SK-N-SH treated with all-trans-retinoic acid at 6 μM for 48 hours (cell line): Measurements from ENCODE around the gene HDGFL3.
"Not testable (repeated sequence)": the region's sequence is repeated elsewhere in the genome, so short reads cannot be mapped to it uniquely, and the experiment has no call there.

ENCODE experiments used
- ATAC-seq: fragments of 200-7000 bp; cut with Tn5 transposase; 3 replicates; pipeline ENCODE4 v1.9.1; 2020; ENCODE audit warnings: mild to moderate bottlenecking, moderate library complexity
- ARNTL ChIP-seq: fragments of 450-650 bp; formaldehyde crosslinking; IDR thresholded peaks from 2 replicates; pipeline ENCODE4 v1.5.0; 2020; ENCODE audit warnings: low read depth, mild to moderate bottlenecking, moderate library complexity, borderline replicate concordance
- BACH2 ChIP-seq: fragments of 250-450 bp; sonication (Bioruptor Pico); IDR thresholded peaks from 2 replicates; pipeline ENCODE4 v1.9.0; 2021; ENCODE audit warnings: mild to moderate bottlenecking, borderline replicate concordance
- CSDC2 ChIP-seq: fragments of 250-450 bp; sonication (Bioruptor Pico); IDR thresholded peaks from 2 replicates; pipeline ENCODE4 v1.5.0; 2020; ENCODE audit warnings: mild to moderate bottlenecking, moderate library complexity
- ESRRG ChIP-seq: fragments of 250-450 bp; sonication (Bioruptor Pico); IDR thresholded peaks from 2 replicates; pipeline ENCODE4 v1.6.1; 2021; ENCODE audit warnings: mild to moderate bottlenecking
- GLIS3 ChIP-seq: fragments of 250-450 bp; sonication (Bioruptor Pico); IDR thresholded peaks from 2 replicates; pipeline ENCODE4 v1.5.0; 2020; ENCODE audit warnings: mild to moderate bottlenecking, moderate library complexity
- ISL1 ChIP-seq: fragments of 250-450 bp; sonication (Bioruptor Pico); IDR thresholded peaks from 2 replicates; pipeline ENCODE4 v2.1.2; 2022; ENCODE audit warnings: mild to moderate bottlenecking, moderate library complexity
- OSR1 ChIP-seq: fragments of 250-450 bp; sonication (Bioruptor Pico); IDR thresholded peaks from 2 replicates; pipeline ENCODE4 v1.8.0; 2022; ENCODE audit warnings: moderate library complexity, mild to moderate bottlenecking, inconsistent platforms
- PPARA ChIP-seq: fragments of 250-450 bp; sonication (Bioruptor Pico); IDR thresholded peaks from 2 replicates; pipeline ENCODE4 v1.5.0; 2020; ENCODE audit warnings: mild to moderate bottlenecking, borderline replicate concordance
- SNAI2 ChIP-seq: fragments of 250-450 bp; sonication (Bioruptor Pico); IDR thresholded peaks from 2 replicates; pipeline ENCODE4 v1.5.0; 2020; ENCODE audit warnings: mild to moderate bottlenecking, moderate library complexity
- TOX ChIP-seq: fragments of 250-450 bp; sonication (Bioruptor Pico); IDR thresholded peaks from 2 replicates; pipeline ENCODE4 v1.8.0; 2021; ENCODE audit warnings: mild to moderate bottlenecking, moderate library complexity, borderline replicate concordance
- ZFP3 ChIP-seq: fragments of 250-450 bp; sonication (Bioruptor Pico); IDR thresholded peaks from 2 replicates; pipeline ENCODE4 v1.5.0; 2020; ENCODE audit warnings: mild to moderate bottlenecking, moderate library complexity
- ZFP30 ChIP-seq: fragments of 450-650 bp; formaldehyde crosslinking; IDR thresholded peaks from 2 replicates; pipeline ENCODE4 v1.5.0; 2022; ENCODE audit warnings: mild to moderate bottlenecking, moderate library complexity
- ZNF565 ChIP-seq: fragments of 450-650 bp; formaldehyde crosslinking; conservative IDR thresholded peaks from 2 replicates; pipeline ENCODE4 v1.5.0; 2020; ENCODE audit warnings: low read depth, mild to moderate bottlenecking, moderate library complexity
- ZNF70 ChIP-seq: fragments of 450-650 bp; formaldehyde crosslinking; IDR thresholded peaks from 2 replicates; pipeline ENCODE4 v1.5.0; 2020; ENCODE audit warnings: mild to moderate bottlenecking, moderate library complexity
- ZNF8 ChIP-seq: fragments of 450-650 bp; formaldehyde crosslinking; IDR thresholded peaks from 2 replicates; pipeline ENCODE4 v1.5.0; 2020; ENCODE audit warnings: mild to moderate bottlenecking, moderate library complexity
- TF ChIP-seq, protein P1 (sequence below): fragments of 250-450 bp; sonication (Bioruptor Pico); IDR thresholded peaks from 2 replicates; pipeline ENCODE4 v1.5.1; 2021; ENCODE audit warnings: mild to moderate bottlenecking, moderate library complexity
- TF ChIP-seq, protein P2 (sequence below): fragments of 250-450 bp; sonication (Bioruptor Pico); IDR thresholded peaks from 2 replicates; pipeline ENCODE4 v1.5.1; 2020; ENCODE audit warnings: low read depth, mild to moderate bottlenecking, moderate library complexity
- TF ChIP-seq, protein P3 (sequence below): fragments of 250-450 bp; sonication (Bioruptor Pico); IDR thresholded peaks from 2 replicates; pipeline ENCODE4 v1.5.0; 2020; ENCODE audit warnings: mild to moderate bottlenecking, moderate library complexity
- TF ChIP-seq, protein P4 (sequence below): fragments of 250-450 bp; sonication (Bioruptor Pico); IDR thresholded peaks from 2 replicates; pipeline ENCODE4 v1.8.0; 2020; ENCODE audit warnings: mild to moderate bottlenecking, moderate library complexity, borderline replicate concordance
- TF ChIP-seq, protein P5 (sequence below): fragments of 250-450 bp; sonication (Bioruptor Pico); IDR thresholded peaks from 2 replicates; pipeline ENCODE4 v1.8.0; 2021; ENCODE audit warnings: low read depth, mild to moderate bottlenecking, moderate library complexity, borderline replicate concordance

HDGFL3 gene

DNA sequence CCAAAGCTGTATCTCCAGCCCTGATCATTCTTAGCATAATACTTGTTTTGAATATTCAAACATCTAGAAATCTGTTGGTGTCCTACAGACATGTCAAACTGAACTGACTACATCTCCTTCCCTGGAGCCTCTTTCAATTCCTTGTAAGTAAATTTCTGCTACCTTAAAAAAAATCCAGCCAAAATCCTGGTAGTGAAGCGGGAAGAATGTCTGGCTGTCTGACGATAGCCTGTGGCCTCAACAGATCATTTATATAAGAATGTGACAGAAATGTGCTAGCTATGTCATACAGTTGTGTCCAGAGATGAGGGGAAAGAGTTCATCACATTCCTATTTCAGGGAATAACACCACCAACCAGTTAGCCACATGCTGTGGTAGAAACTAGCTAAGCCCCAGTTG, 118.7 kb downstream of the HDGFL3 start:
- ATAC-seq, result no peak
- no peak for TF ChIP-seq BACH2
- TF ChIP-seq, protein P1, sequence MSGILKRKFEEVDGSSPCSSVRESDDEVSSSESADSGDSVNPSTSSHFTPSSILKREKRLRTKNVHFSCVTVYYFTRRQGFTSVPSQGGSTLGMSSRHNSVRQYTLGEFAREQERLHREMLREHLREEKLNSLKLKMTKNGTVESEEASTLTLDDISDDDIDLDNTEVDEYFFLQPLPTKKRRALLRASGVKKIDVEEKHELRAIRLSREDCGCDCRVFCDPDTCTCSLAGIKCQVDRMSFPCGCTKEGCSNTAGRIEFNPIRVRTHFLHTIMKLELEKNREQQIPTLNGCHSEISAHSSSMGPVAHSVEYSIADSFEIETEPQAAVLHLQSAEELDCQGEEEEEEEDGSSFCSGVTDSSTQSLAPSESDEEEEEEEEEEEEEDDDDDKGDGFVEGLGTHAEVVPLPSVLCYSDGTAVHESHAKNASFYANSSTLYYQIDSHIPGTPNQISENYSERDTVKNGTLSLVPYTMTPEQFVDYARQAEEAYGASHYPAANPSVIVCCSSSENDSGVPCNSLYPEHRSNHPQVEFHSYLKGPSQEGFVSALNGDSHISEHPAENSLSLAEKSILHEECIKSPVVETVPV (CRISPR knock-in tag), result no peak
- TF ChIP-seq, protein P2, sequence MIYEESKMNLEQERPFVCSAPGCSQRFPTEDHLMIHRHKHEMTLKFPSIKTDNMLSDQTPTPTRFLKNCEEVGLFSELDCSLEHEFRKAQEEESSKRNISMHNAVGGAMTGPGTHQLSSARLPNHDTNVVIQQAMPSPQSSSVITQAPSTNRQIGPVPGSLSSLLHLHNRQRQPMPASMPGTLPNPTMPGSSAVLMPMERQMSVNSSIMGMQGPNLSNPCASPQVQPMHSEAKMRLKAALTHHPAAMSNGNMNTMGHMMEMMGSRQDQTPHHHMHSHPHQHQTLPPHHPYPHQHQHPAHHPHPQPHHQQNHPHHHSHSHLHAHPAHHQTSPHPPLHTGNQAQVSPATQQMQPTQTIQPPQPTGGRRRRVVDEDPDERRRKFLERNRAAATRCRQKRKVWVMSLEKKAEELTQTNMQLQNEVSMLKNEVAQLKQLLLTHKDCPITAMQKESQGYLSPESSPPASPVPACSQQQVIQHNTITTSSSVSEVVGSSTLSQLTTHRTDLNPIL (CRISPR knock-in tag), result no peak
- TF ChIP-seq, protein P3, sequence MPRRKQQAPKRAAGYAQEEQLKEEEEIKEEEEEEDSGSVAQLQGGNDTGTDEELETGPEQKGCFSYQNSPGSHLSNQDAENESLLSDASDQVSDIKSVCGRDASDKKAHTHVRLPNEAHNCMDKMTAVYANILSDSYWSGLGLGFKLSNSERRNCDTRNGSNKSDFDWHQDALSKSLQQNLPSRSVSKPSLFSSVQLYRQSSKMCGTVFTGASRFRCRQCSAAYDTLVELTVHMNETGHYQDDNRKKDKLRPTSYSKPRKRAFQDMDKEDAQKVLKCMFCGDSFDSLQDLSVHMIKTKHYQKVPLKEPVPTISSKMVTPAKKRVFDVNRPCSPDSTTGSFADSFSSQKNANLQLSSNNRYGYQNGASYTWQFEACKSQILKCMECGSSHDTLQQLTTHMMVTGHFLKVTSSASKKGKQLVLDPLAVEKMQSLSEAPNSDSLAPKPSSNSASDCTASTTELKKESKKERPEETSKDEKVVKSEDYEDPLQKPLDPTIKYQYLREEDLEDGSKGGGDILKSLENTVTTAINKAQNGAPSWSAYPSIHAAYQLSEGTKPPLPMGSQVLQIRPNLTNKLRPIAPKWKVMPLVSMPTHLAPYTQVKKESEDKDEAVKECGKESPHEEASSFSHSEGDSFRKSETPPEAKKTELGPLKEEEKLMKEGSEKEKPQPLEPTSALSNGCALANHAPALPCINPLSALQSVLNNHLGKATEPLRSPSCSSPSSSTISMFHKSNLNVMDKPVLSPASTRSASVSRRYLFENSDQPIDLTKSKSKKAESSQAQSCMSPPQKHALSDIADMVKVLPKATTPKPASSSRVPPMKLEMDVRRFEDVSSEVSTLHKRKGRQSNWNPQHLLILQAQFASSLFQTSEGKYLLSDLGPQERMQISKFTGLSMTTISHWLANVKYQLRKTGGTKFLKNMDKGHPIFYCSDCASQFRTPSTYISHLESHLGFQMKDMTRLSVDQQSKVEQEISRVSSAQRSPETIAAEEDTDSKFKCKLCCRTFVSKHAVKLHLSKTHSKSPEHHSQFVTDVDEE (CRISPR knock-in tag), result no peak
- no peak for TF ChIP-seq ZFP3 (CRISPR knock-in tag)
- TF ChIP-seq SNAI2 (CRISPR knock-in tag), result no peak
- TF ChIP-seq ISL1, result no peak
- TF ChIP-seq, protein P4, sequence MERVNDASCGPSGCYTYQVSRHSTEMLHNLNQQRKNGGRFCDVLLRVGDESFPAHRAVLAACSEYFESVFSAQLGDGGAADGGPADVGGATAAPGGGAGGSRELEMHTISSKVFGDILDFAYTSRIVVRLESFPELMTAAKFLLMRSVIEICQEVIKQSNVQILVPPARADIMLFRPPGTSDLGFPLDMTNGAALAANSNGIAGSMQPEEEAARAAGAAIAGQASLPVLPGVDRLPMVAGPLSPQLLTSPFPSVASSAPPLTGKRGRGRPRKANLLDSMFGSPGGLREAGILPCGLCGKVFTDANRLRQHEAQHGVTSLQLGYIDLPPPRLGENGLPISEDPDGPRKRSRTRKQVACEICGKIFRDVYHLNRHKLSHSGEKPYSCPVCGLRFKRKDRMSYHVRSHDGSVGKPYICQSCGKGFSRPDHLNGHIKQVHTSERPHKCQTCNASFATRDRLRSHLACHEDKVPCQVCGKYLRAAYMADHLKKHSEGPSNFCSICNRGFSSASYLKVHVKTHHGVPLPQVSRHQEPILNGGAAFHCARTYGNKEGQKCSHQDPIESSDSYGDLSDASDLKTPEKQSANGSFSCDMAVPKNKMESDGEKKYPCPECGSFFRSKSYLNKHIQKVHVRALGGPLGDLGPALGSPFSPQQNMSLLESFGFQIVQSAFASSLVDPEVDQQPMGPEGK (CRISPR knock-in tag), result no peak
- TF ChIP-seq ZNF70 (CRISPR knock-in tag), result no peak
- no peak for TF ChIP-seq ZNF8 (CRISPR knock-in tag)
- TF ChIP-seq OSR1 (CRISPR knock-in tag), result no peak
- TF ChIP-seq TOX, result no peak
- no peak for TF ChIP-seq ARNTL
- no peak for TF ChIP-seq CSDC2 (CRISPR knock-in tag)
- TF ChIP-seq ESRRG, result no peak
- TF ChIP-seq PPARA (CRISPR knock-in tag), result no peak
- no peak for TF ChIP-seq ZFP30 (CRISPR knock-in tag)

DNA sequence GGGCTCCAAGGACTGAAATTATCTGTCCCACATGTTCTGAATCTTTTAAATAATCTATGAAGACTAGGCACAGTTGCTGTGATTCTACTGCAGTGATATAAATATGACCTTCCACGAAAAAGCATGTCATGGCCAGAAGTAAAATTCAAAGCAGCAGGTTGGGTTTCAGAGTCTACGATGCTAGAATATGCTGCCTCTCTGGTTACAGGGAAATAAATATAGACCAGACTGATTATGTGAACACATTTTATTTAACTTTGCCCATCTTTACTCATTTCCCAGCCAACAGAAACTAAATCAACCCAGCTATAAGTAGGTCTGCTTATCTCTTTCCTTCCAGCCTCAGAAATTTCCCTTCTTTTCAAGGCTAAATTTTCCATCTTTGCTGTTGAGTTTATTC, 120.0 kb downstream of the HDGFL3 start:
- TF ChIP-seq, protein P3 (CRISPR knock-in tag), result no peak
- TF ChIP-seq GLIS3 (CRISPR knock-in tag) (no peak), PPARA (CRISPR knock-in tag) (no peak), ZNF565 (CRISPR knock-in tag) (no peak)
- TF ChIP-seq, protein P5, sequence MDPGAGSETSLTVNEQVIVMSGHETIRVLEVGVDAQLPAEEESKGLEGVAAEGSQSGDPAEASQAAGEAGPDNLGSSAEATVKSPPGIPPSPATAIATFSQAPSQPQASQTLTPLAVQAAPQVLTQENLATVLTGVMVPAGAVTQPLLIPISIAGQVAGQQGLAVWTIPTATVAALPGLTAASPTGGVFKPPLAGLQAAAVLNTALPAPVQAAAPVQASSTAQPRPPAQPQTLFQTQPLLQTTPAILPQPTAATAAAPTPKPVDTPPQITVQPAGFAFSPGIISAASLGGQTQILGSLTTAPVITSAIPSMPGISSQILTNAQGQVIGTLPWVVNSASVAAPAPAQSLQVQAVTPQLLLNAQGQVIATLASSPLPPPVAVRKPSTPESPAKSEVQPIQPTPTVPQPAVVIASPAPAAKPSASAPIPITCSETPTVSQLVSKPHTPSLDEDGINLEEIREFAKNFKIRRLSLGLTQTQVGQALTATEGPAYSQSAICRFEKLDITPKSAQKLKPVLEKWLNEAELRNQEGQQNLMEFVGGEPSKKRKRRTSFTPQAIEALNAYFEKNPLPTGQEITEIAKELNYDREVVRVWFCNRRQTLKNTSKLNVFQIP (CRISPR knock-in tag), result no peak
- no peak for ATAC-seq

DNA sequence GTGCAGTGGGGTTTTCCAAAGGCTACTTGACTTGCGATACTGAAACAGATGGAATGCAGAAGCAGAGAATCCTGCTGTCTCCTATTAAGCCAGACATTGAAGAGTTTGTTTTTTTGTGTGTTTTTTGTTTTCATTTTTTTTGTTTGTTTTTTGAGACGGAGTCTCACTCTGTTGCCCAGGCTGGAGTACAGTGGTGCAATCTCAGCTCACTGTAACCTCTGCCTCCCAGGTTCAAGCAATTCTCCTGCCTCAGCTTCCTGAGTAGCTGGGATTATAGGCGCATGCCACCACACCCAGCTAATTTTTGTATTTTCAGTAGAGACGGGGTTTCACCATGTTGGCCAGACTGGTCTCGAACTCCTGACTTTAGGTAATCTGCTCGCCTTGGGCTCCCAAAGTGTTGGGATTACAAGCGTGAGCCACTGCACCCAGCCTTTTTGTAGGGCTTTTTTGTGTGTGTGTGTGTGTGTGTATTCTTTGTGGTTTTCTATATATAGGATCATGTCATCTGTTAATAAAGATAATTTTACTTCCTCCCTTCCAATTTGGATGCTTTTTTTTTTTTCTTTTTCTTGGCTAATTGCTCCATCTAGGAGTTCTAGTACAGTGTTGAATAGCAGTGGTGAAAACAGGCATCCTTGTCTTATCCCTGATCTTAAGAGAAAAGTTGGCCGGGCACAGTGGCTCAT, 121.6 kb downstream of the HDGFL3 start:
- ATAC-seq, result not testable (repeated sequence)

DNA sequence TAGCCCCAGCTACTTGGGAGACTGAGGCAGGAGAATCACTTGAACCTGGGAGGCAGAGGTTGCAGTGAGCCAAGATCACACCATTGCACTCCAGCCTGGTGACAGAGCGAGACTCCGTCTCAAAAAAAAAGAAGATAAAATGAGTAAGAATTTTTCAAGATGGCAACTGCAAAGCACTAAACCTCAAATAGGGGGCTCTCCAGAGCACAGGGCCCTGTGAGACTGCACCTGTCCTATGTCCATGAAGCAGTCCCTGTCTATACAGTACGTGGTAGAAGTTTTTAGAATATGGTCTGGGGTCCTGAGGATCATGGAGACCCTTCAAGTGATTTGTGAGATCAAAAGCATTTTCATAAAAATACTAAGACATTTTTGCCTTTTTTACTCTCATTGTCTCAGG, 122.2 kb downstream of the HDGFL3 start:
- ATAC-seq, result not testable (repeated sequence)
